Astrocyte of the cerebellum (primary cell): Measurements from ENCODE around the gene FAM47E.
A peak's percentile ranks its signal among the peaks of the same experiment; 100 is the strongest.

Source experiments
- DNase-seq: peaks from one replicate; pipeline ENCODE4 v3.0.0-alpha.2; 2011; ENCODE audit warnings: low read depth
- H3K4me3 ChIP-seq: 2 replicates; pipeline ENCODE4 v1.5.1; 2011; ENCODE audit warnings: mild to moderate bottlenecking, low read depth, low read length, moderate library complexity
- in situ Hi-C: cut with HindIII; loops from 2 replicates; pipeline ENCODE4 v1.10.0; 2017; ENCODE audit warnings: low sequenced_read_pairs
- TF ChIP-seq, protein P1 (sequence below): IDR thresholded peaks from 2 replicates; pipeline ENCODE4 v1.5.1; 2012; ENCODE audit warnings: low read length, low read depth, moderate library complexity, mild to moderate bottlenecking; ENCODE audit errors: missing control alignments

The FAM47E gene

DNA sequence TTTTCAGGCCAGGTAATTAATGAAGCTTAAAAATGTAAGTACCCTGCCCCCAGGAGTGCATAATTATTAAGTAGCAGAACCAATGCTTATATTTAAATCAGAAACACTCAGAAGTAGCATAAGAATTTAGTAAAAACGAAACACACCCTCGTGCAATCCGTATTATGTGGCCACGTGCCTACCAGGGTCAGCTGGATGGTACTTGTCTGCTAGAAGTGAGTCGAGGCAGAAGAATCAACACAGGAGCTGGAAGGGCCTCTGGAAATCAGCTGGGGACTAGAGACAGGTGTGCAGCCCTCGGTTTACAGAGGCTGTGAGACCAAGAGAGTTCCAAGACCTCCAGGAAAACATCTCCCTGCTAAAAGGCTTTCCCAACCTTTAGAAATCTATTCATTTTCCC is 559 bp upstream of the FAM47E start:
- in situ Hi-C loops: no loop called here
- no peak for DNase-seq
- TF ChIP-seq, protein P1, sequence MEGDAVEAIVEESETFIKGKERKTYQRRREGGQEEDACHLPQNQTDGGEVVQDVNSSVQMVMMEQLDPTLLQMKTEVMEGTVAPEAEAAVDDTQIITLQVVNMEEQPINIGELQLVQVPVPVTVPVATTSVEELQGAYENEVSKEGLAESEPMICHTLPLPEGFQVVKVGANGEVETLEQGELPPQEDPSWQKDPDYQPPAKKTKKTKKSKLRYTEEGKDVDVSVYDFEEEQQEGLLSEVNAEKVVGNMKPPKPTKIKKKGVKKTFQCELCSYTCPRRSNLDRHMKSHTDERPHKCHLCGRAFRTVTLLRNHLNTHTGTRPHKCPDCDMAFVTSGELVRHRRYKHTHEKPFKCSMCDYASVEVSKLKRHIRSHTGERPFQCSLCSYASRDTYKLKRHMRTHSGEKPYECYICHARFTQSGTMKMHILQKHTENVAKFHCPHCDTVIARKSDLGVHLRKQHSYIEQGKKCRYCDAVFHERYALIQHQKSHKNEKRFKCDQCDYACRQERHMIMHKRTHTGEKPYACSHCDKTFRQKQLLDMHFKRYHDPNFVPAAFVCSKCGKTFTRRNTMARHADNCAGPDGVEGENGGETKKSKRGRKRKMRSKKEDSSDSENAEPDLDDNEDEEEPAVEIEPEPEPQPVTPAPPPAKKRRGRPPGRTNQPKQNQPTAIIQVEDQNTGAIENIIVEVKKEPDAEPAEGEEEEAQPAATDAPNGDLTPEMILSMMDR: no peak
- peak overlapping the region; percentile 51 for H3K4me3 ChIP-seq

DNA sequence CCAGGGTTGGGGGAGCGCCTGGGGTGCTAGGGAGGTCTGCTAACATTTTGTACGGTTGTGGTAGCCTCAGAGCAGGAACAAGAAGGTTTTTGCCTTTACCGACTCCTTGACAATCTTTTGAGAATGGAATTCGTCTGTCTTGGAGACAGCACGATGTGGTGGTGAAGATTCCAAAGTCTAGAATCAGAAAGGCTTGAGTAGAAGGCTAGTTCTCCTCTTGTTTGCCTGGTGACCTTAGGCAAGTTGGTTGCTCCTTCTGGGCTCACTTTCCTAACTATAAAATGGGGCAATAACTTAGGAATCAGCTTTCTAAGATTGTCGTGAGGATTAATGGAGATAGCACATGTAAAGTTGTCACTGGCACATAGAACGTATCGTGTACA is 741 bp downstream of the FAM47E start:
- no peak for DNase-seq
- in situ Hi-C loops: no loop called here
- peak overlapping the region; percentile 51 for H3K4me3 ChIP-seq
- TF ChIP-seq, protein P1: no peak

GRCh38 chr4:76253511-76253910 is 2.0 kb downstream of the FAM47E start:
- DNase-seq: no peak
- no peak overlapping the region for H3K4me3 ChIP-seq
- in situ Hi-C loops: no loop called here
- TF ChIP-seq, protein P1: no peak

DNA sequence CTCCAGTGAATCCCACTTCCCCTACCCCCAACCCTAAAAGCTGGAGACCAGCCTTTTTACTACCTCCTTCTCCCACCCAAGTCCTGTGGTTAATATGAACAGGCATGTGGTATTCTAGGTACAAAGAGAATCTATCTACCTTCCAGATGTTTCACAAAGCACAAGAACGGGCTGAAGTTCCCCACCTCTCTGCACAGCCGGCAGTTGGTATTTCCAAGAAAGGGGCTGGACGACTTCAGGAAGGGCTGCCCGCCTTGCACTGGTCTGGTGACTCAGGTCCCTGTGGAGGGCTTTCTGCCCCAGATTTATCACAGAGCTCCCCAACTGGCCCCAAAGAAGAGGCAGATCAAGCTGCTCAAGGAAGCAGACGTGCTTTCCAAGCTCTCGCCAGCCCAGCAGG is 4.5 kb downstream of the FAM47E start:
- in situ Hi-C loops: no loop called here
- no peak overlapping the region for H3K4me3 ChIP-seq
- TF ChIP-seq, protein P1: no peak
- DNase-seq: no peak

- DNase-seq: no peak
- in situ Hi-C loops: no loop called here
- H3K4me3 ChIP-seq: no peak overlapping the region
- TF ChIP-seq, protein P1: no peak
Observed at GRCh38 chr4:76256968-76257367, 5.4 kb downstream of the FAM47E start.

- in situ Hi-C loops: no loop called here
- H3K4me3 ChIP-seq: no peak overlapping the region
- TF ChIP-seq, protein P1: no peak
- DNase-seq: no peak
Observed at GRCh38 chr4:76257824-76258223, 6.3 kb downstream of the FAM47E start.

DNA sequence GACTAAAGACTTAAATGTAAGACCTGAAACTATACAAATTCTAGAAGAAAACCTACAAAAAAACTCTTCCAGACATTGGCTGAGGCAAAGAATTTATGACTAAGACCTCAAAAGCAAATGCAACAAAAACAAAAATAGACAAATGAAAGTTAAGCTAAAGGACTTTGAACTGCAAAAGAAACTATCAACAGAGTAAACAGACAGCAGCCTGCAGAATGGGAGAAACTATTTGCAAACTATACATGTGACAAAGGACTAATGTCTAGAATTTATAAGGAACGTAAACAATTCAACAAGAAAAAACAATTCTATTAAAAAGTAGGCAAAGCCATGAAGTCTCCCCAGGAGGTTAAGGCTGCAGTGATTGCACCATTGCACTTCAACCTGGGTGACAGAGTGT is 9.1 kb downstream of the FAM47E start:
- DNase-seq: no peak
- TF ChIP-seq, protein P1: no peak
- in situ Hi-C loops: no loop called here
- no peak overlapping the region for H3K4me3 ChIP-seq
